Panc1 (cell line): ENCODE measurements around the gene RAPGEF3. TPM values are rescaled to one million over a fixed set of nuclear protein-coding genes. Genes with fewer than 3 reads are reported as not detected.

Source experiments
- ATAC-seq: fragments of 200-7000 bp; cut with Tn5 transposase; 2 replicates; pipeline ENCODE4 v1.9.1; 2020; ENCODE audit warnings: mild to moderate bottlenecking, moderate library complexity
- BruUV-seq: library from RNA; stranded (reverse); fragments of 400-500 nt; replicated peaks from 2 replicates; lab custom pipeline; 2021; lab: Mats Ljungman, UMichigan
- CTCF ChIA-PET: fragments of 300-600 bp; sonication (Branson Sonifier 250); formaldehyde crosslinking; loops from one replicate; lab custom pipeline; 2022; ENCODE audit warnings: antibody characterized with exemption; lab: Charles Lee
- POLR2A ChIA-PET: fragments of 300-600 bp; sonication (Branson Sonifier 250); formaldehyde crosslinking; loops from one replicate; lab custom pipeline; 2022; ENCODE audit warnings: antibody characterized with exemption; lab: Charles Lee
- DNase-seq: peaks from one replicate; pipeline ENCODE4 v3.0.0-alpha.2; 2010; ENCODE audit warnings: low read depth, low spot score
- H3K27ac ChIP-seq: 2 replicates; pipeline ENCODE4 v1.5.1; 2011; ENCODE audit warnings: mild to moderate bottlenecking, low read length, inconsistent platforms
- H3K27me3 ChIP-seq: fragments of 200-500 bp; sonication (Bioruptor generic); 2 replicates; pipeline ENCODE4 v1.6.0; 2014; ENCODE audit warnings: low read length, inconsistent platforms; ENCODE audit not compliant: control insufficient read depth, insufficient read depth
- H3K36me3 ChIP-seq: fragments of 200-500 bp; sonication (Bioruptor generic); 2 replicates; pipeline ENCODE4 v1.5.1; 2014; ENCODE audit warnings: inconsistent platforms, mild to moderate bottlenecking, low read length, moderate library complexity; ENCODE audit not compliant: control insufficient read depth, insufficient read depth
- H3K4me1 ChIP-seq: 2 replicates; pipeline ENCODE4 v1.5.1; 2011; ENCODE audit warnings: inconsistent platforms, mild to moderate bottlenecking, low read length, moderate library complexity; ENCODE audit not compliant: control insufficient read depth, insufficient read depth
- H3K4me3 ChIP-seq, 2 experiments: 2 replicates each; pipeline ENCODE4 v1.5.1; 2011 to 2012; ENCODE audit warnings: low read depth in 2 of 2, low read length in 2 of 2, mild to moderate bottlenecking in 2 of 2, inconsistent platforms in 1 of 2, moderate library complexity in 1 of 2
- H3K9me3 ChIP-seq: fragments of 200-500 bp; sonication (Bioruptor generic); 2 replicates; pipeline ENCODE4 v1.5.1; 2014; ENCODE audit warnings: low read depth, mild to moderate bottlenecking, inconsistent platforms, low read length, moderate library complexity; ENCODE audit not compliant: control insufficient read depth, insufficient read depth
- CTCF ChIP-seq: fragments of 450-650 bp; IDR thresholded peaks from 2 replicates; pipeline ENCODE4 v1.5.1; 2017; ENCODE audit warnings: mild to moderate bottlenecking
- POLR2AphosphoS5 ChIP-seq: IDR thresholded peaks from 2 replicates; pipeline ENCODE4 v1.6.1; 2012; ENCODE audit warnings: mild to moderate bottlenecking, low read depth, low read length, moderate library complexity
- REST ChIP-seq, 2 experiments: IDR thresholded peaks; 2 replicates each; pipeline ENCODE4 v1.6.1; 2011 to 2012; ENCODE audit warnings: low read depth in 2 of 2, control low read depth in 1 of 2, low read length in 1 of 2, mild to moderate bottlenecking in 1 of 2, moderate library complexity in 1 of 2; ENCODE audit not compliant: insufficient read depth in 1 of 2
- SIN3A ChIP-seq: IDR thresholded peaks from 2 replicates; pipeline ENCODE4 v1.6.1; 2012; ENCODE audit warnings: low read depth, mild to moderate bottlenecking, low read length, moderate library complexity, borderline replicate concordance; ENCODE audit not compliant: insufficient read depth
- TCF7L2 ChIP-seq: IDR thresholded peaks from 2 replicates; pipeline ENCODE4 v1.6.1; 2011; ENCODE audit warnings: mild to moderate bottlenecking, low read depth, low read length, inconsistent platforms
- in situ Hi-C: cut with HindIII; loops from 2 replicates; pipeline ENCODE4 v1.10.0; 2016; ENCODE audit warnings: low sequenced_read_pairs, low pct_unique_long_range_greater_than_20kb
- intact Hi-C: fragments of 100-400 bp; cut with micrococcal nuclease; formaldehyde crosslinking; loops from one replicate; pipeline ENCODE4 v1.10.0; 2022; ENCODE audit not compliant: unreplicated experiment
- total RNA-seq: library from RNA; stranded (reverse); gene quantifications from one replicate; pipeline ENCODE4 v1.2.1, GENCODE V29; 2021; ENCODE audit not compliant: unreplicated experiment

Gene RAPGEF3
- total RNA-seq, 1 experiment from 2014 or later, result 5.8 TPM

- intact Hi-C loops, result no loop called here
- TF ChIP-seq REST (IDR thresholded peaks at IDR 0.05; ENCODE audit: insufficient read depth in 1 of 2, low read depth in 2 of 2, low read length in 1 of 2) (no peak), POLR2AphosphoS5 (no peak), TCF7L2 (no peak), CTCF (no peak), SIN3A (no peak)
- ChIA-PET POLR2A (no interaction called here), CTCF (no interaction called here)
- BruUV-seq, result no TSS peak
- in situ Hi-C loops, result no loop called here
- no peaks in the 10 kb centered on the region for H3K9me3 ChIP-seq
- H3K4me3 ChIP-seq, result peak overlapping the region; percentile 57 to 87
- H3K36me3 ChIP-seq, result peaks cover 2% of the 10 kb centered on the region
- no peak for ATAC-seq
- DNase-seq, result no peak
- H3K27ac ChIP-seq, result peak overlapping the region; percentile 99
- H3K4me1 ChIP-seq, result peaks cover 16% of the 10 kb centered on the region
- H3K27me3 ChIP-seq, result no peaks in the 10 kb centered on the region
Observed at GRCh38 chr12:47705229-47705565, 53.5 kb downstream of the RAPGEF3 start.

- intact Hi-C loops, result no loop called here
- CTCF ChIA-PET, result no interaction called here
- POLR2A ChIA-PET, result no interaction called here
Observed at GRCh38 chr12:47704719-47705118, 54.0 kb downstream of the RAPGEF3 start.

More at GRCh38 chr12:47704719-47705118, 54.0 kb downstream of the RAPGEF3 start:
- Histone ChIP-seq H3K9me3 (no peaks in the 10 kb centered on the region), H3K27ac (peak overlapping the region; percentile 99), H3K4me3 (peak overlapping the region; percentile 57 to 87), H3K27me3 (no peaks in the 10 kb centered on the region), H3K4me1 (peaks cover 16% of the 10 kb centered on the region), H3K36me3 (peaks cover 2% of the 10 kb centered on the region)
- no TSS peak for BruUV-seq
- DNase-seq, result no peak
- TF ChIP-seq CTCF, result no peak
- TF ChIP-seq POLR2AphosphoS5, result no peak
- TF ChIP-seq REST (IDR thresholded peaks at IDR 0.05; ENCODE audit: insufficient read depth in 1 of 2, low read depth in 2 of 2, low read length in 1 of 2), result no peak
- TF ChIP-seq TCF7L2, result no peak
- TF ChIP-seq SIN3A, result no peak
- in situ Hi-C loops, result no loop called here
- no peak for ATAC-seq
